Caco-2 (cell line): ENCODE measurements around the gene SLX9. TPM values are rescaled to one million over a fixed set of nuclear protein-coding genes. Genes with fewer than 3 reads are reported as not detected.
"Not testable (repeated sequence)": the region's sequence is repeated elsewhere in the genome, so short reads cannot be mapped to it uniquely, and the experiment has no call there.

ENCODE experiments used
- BruUV-seq: library from RNA; stranded (reverse); fragments of 400-500 nt; replicated peaks from 2 replicates; lab custom pipeline; 2021; lab: Mats Ljungman, UMichigan
- CTCF ChIA-PET: fragments of 300-600 bp; sonication (Branson Sonifier 250); formaldehyde crosslinking; loops from one replicate; lab custom pipeline; 2022; ENCODE audit warnings: antibody characterized with exemption; lab: Charles Lee
- POLR2A ChIA-PET: fragments of 300-600 bp; sonication (Branson Sonifier 250); formaldehyde crosslinking; loops from one replicate; lab custom pipeline; 2022; ENCODE audit warnings: antibody characterized with exemption; lab: Charles Lee
- DNase-seq, 2 experiments: peaks; one replicate each; pipeline versions ENCODE4 v3.0.0 to v3.0.0-alpha.2; 2020 to 2022
- H3K27me3 ChIP-seq: replicated peaks from 2 replicates; pipeline ENCODE4 v1.6.0; 2011; ENCODE audit warnings: low read length; ENCODE audit not compliant: control insufficient read depth, insufficient read depth
- H3K36me3 ChIP-seq: 2 replicates; pipeline ENCODE4 v1.5.1; 2011; ENCODE audit warnings: low read length; ENCODE audit not compliant: control insufficient read depth, insufficient read depth
- H3K4me1 ChIP-seq: fragments of 250-450 bp; sonication (Bioruptor Pico); 2 replicates; pipeline ENCODE4 v1.5.1; 2020; ENCODE audit warnings: mild to moderate bottlenecking
- H3K4me3 ChIP-seq: 2 replicates; pipeline ENCODE4 v1.5.1; 2011; ENCODE audit warnings: low read depth, mild to moderate bottlenecking, control low read depth, low read length
- H3K9me3 ChIP-seq: fragments of 250-450 bp; sonication (Bioruptor Pico); 2 replicates; pipeline ENCODE4 v1.5.1; 2020; ENCODE audit warnings: mild to moderate bottlenecking, moderate library complexity
- H3K27ac Mint-ChIP-seq: one replicate; pipeline ENCODE4 v1.8.0; 2022; ENCODE audit warnings: mixed read lengths; ENCODE audit not compliant: unreplicated experiment
- H3K27me3 Mint-ChIP-seq: one replicate; pipeline ENCODE4 v1.8.0; 2022; ENCODE audit warnings: mixed read lengths; ENCODE audit not compliant: insufficient read depth, unreplicated experiment
- H3K36me3 Mint-ChIP-seq: one replicate; pipeline ENCODE4 v1.8.0; 2022; ENCODE audit warnings: mild to moderate bottlenecking, mixed read lengths; ENCODE audit not compliant: insufficient read depth, unreplicated experiment
- H3K4me1 Mint-ChIP-seq: one replicate; pipeline ENCODE4 v1.8.0; 2022; ENCODE audit warnings: low read depth, mixed read lengths; ENCODE audit not compliant: unreplicated experiment
- H3K4me3 Mint-ChIP-seq: one replicate; pipeline ENCODE4 v1.8.0; 2022; ENCODE audit warnings: mild to moderate bottlenecking, moderate library complexity, mixed read lengths; ENCODE audit not compliant: unreplicated experiment
- H3K9me3 Mint-ChIP-seq: one replicate; pipeline ENCODE4 v1.8.0; 2022; ENCODE audit warnings: mixed read lengths; ENCODE audit not compliant: unreplicated experiment
- CTCF ChIP-seq, 2 experiments: fragments of 200-600 bp in 1 of 2; IDR thresholded peaks; 1 replicate in 1 of 2; 2 replicates in 1 of 2; pipeline versions ENCODE4 v1.5.1 to v1.8.0; 2011 to 2022; ENCODE audit warnings: antibody characterized with exemption in 1 of 2, control low read depth in 1 of 2, inconsistent platforms in 1 of 2, low read depth in 1 of 2, low read length in 1 of 2, mild to moderate bottlenecking in 1 of 2, moderate library complexity in 1 of 2; ENCODE audit not compliant: insufficient read depth in 1 of 2, severe bottlenecking in 1 of 2, unreplicated experiment in 1 of 2
- intact Hi-C: fragments of 100-400 bp; cut with micrococcal nuclease; formaldehyde crosslinking; loops from one replicate; pipeline ENCODE4 v1.10.0; 2022; ENCODE audit not compliant: unreplicated experiment
- total RNA-seq: library from RNA; stranded (reverse); gene quantifications from 2 replicates; pipeline ENCODE4 v1.2.3, GENCODE V29; 2022

The SLX9 gene
- total RNA-seq, 1 experiment from 2014 or later = 62.1 TPM

GRCh38 chr21:44912158-44912473 is 27.7 kb upstream of the SLX9 start:
- no peak overlapping the region for H3K27ac Mint-ChIP-seq
- POLR2A ChIA-PET = no interaction called here

GRCh38 chr21:44912506-44913412 is 27.1 kb upstream of the SLX9 start:
- H3K4me3 Mint-ChIP-seq, POLR2A ChIA-PET, H3K36me3 ChIP-seq, H3K27me3 ChIP-seq, H3K27ac Mint-ChIP-seq, H3K27me3 Mint-ChIP-seq, H3K9me3 Mint-ChIP-seq, H3K4me1 ChIP-seq, BruUV-seq, DNase-seq, H3K9me3 ChIP-seq, intact Hi-C loops, H3K4me1 Mint-ChIP-seq, H3K36me3 Mint-ChIP-seq, H3K4me3 ChIP-seq: not testable (repeated sequence)
- CTCF ChIA-PET = interaction anchor here (1.1 kb wide), 1 partner anchor 119 kb away, joined by 3 read pairs; no protein-coding TSS in a partner anchor

More at GRCh38 chr21:44912158-44912473, 27.7 kb upstream of the SLX9 start:
- peaks cover 4% of the 10 kb centered on the region for H3K27me3 Mint-ChIP-seq
- no peaks in the 10 kb centered on the region for H3K36me3 Mint-ChIP-seq
- H3K4me3 Mint-ChIP-seq = no peak overlapping the region
- no peak overlapping the region for H3K4me3 ChIP-seq
- CTCF ChIA-PET = no interaction called here
- no peak for DNase-seq
- intact Hi-C loops = no loop called here
- no peaks in the 10 kb centered on the region for H3K4me1 Mint-ChIP-seq
- H3K36me3 ChIP-seq = no peaks in the 10 kb centered on the region
- TF ChIP-seq CTCF (IDR thresholded peaks at IDR 0.05; ENCODE audit: insufficient read depth in 1 of 2, low read depth in 1 of 2, low read length in 1 of 2, severe bottlenecking in 1 of 2, unreplicated experiment in 1 of 2) = no peak
- no peaks in the 10 kb centered on the region for H3K27me3 ChIP-seq
- no TSS peak for BruUV-seq
- no peaks in the 10 kb centered on the region for H3K9me3 Mint-ChIP-seq
- H3K4me1 ChIP-seq = no peaks in the 10 kb centered on the region
- H3K9me3 ChIP-seq = no peaks in the 10 kb centered on the region

GRCh38 chr21:44913425-44914175 is 26.2 kb upstream of the SLX9 start:
- H3K4me3 Mint-ChIP-seq = no peak overlapping the region
- no peaks in the 10 kb centered on the region for H3K27me3 ChIP-seq
- DNase-seq = no peak
- no peak for TF ChIP-seq CTCF (IDR thresholded peaks at IDR 0.05; ENCODE audit: insufficient read depth in 1 of 2, low read depth in 1 of 2, low read length in 1 of 2, severe bottlenecking in 1 of 2, unreplicated experiment in 1 of 2)
- POLR2A ChIA-PET = no interaction called here
- no peaks in the 10 kb centered on the region for H3K36me3 ChIP-seq
- H3K4me1 Mint-ChIP-seq = no peaks in the 10 kb centered on the region
- peaks cover 4% of the 10 kb centered on the region for H3K27me3 Mint-ChIP-seq
- H3K4me3 ChIP-seq = no peak overlapping the region
- CTCF ChIA-PET = interaction anchor here (1.1 kb wide), 1 partner anchor 120 kb away, joined by 3 read pairs; no protein-coding TSS in a partner anchor
- H3K9me3 Mint-ChIP-seq = no peaks in the 10 kb centered on the region
- BruUV-seq = no TSS peak
- no peak overlapping the region for H3K27ac Mint-ChIP-seq
- intact Hi-C loops = no loop called here
- no peaks in the 10 kb centered on the region for H3K9me3 ChIP-seq
- H3K36me3 Mint-ChIP-seq = no peaks in the 10 kb centered on the region
- H3K4me1 ChIP-seq = no peaks in the 10 kb centered on the region
